Left ventricle myocardium superior (tissue), 1 donor: ENCODE data around the gene CMTM8. TPM values are rescaled to one million over a fixed set of nuclear protein-coding genes. Genes with fewer than 3 reads are reported as not detected.
A peak's percentile ranks its signal among the peaks of the same experiment; 100 is the strongest.
"Not testable (repeated sequence)": the region's sequence is repeated elsewhere in the genome, so short reads cannot be mapped to it uniquely, and the experiment has no call there.

Experiments
- ATAC-seq: fragments of 200-7000 bp; cut with Tn5 transposase; one replicate; pipeline ENCODE4 v1.9.1; 2020; ENCODE audit warnings: mild to moderate bottlenecking, moderate library complexity
- DNase-seq: peaks from one replicate; pipeline ENCODE4 v3.0.0-alpha.2; 2020
- intact Hi-C: fragments of 100-400 bp; cut with micrococcal nuclease; formaldehyde crosslinking; loops from one replicate; pipeline ENCODE4 v1.11.0; 2022
- total RNA-seq: library from RNA; stranded (reverse); fragmentation: NEBNext Ultra II Directional; extraction: Animal tissue kit (Norgen Biotek cat#: 25700); gene quantifications from one replicate; pipeline ENCODE4 v1.2.1, GENCODE V29; 2021
- donor health status: DM: no; HTN: yes; CAD: no; lungs with severe emphysema.

The CMTM8 gene
- total RNA-seq, 1 donor from 2014 or later = 3.8 TPM

GRCh38 chr3:32355751-32356291 lies 117.3 kb downstream of the CMTM8 start:
- DNase-seq (no peak), ATAC-seq (no peak)
- intact Hi-C loops = no loop called here

- DNase-seq (no peak), ATAC-seq (no peak)
- intact Hi-C loops = no loop called here
Observed at GRCh38 chr3:32359766-32360492, 121.4 kb downstream of the CMTM8 start.

GRCh38 chr3:32360493-32360827 lies 122.0 kb downstream of the CMTM8 start:
- DNase-seq (no peak), ATAC-seq (no peak)
- intact Hi-C loops = no loop called here

GRCh38 chr3:32366638-32367397 lies 128.3 kb downstream of the CMTM8 start:
- DNase-seq = no peak
- no peak for ATAC-seq
- intact Hi-C loops = no loop called here

- intact Hi-C loops = no loop called here
- no peak for ATAC-seq
- DNase-seq = no peak
Observed at GRCh38 chr3:32367442-32367841, 129.0 kb downstream of the CMTM8 start.

GRCh38 chr3:32371461-32372212 lies 133.2 kb downstream of the CMTM8 start:
- intact Hi-C loops = loop anchor here (10.0 kb wide), 1 partner anchor 93 kb away; no protein-coding TSS in a partner anchor
- DNase-seq (no peak), ATAC-seq (no peak)

- DNase-seq (no peak), ATAC-seq (no peak)
- intact Hi-C loops = loop anchor here (10.0 kb wide), 1 partner anchor 93 kb away; no protein-coding TSS in a partner anchor
Observed at GRCh38 chr3:32372213-32372490, 133.7 kb downstream of the CMTM8 start.

GRCh38 chr3:32373276-32373675 lies 134.8 kb downstream of the CMTM8 start:
- ATAC-seq = no peak
- intact Hi-C loops = loop anchor here (10.0 kb wide), 1 partner anchor 92 kb away; no protein-coding TSS in a partner anchor

GRCh38 chr3:32373844-32374243 lies 135.4 kb downstream of the CMTM8 start:
- ATAC-seq (no peak), DNase-seq (no peak)
- intact Hi-C loops = loop anchor here (10.0 kb wide), 1 partner anchor 91 kb away; no protein-coding TSS in a partner anchor

More at GRCh38 chr3:32373276-32373675, 134.8 kb downstream of the CMTM8 start:
- DNase-seq = no peak

- ATAC-seq (peak; percentile 65), DNase-seq (no peak)
- intact Hi-C loops = loop anchor here (10.0 kb wide), 1 partner anchor 90 kb away; no protein-coding TSS in a partner anchor
Observed at GRCh38 chr3:32374788-32375595, 136.5 kb downstream of the CMTM8 start.

- DNase-seq (no peak), ATAC-seq (no peak)
- intact Hi-C loops = loop anchor here (10.0 kb wide), 1 partner anchor 89 kb away; no protein-coding TSS in a partner anchor
Observed at GRCh38 chr3:32375596-32375930, 137.1 kb downstream of the CMTM8 start.

- intact Hi-C loops = loop anchor here (10.0 kb wide), 1 partner anchor 89 kb away; no protein-coding TSS in a partner anchor
- DNase-seq (no peak), ATAC-seq (no peak)
Observed at GRCh38 chr3:32376115-32376514, 137.6 kb downstream of the CMTM8 start.

- intact Hi-C loops = loop anchor here (10.0 kb wide), 1 partner anchor 85 kb away; no protein-coding TSS in a partner anchor
- DNase-seq (no peak), ATAC-seq (no peak)
Observed at GRCh38 chr3:32379831-32380500, 141.5 kb downstream of the CMTM8 start.

GRCh38 chr3:32381922-32382321 lies 143.4 kb downstream of the CMTM8 start:
- DNase-seq (no peak), ATAC-seq (no peak)
- intact Hi-C loops = no loop called here

GRCh38 chr3:32383136-32383711 lies 144.7 kb downstream of the CMTM8 start:
- no peak for DNase-seq
- intact Hi-C loops = no loop called here

GRCh38 chr3:32384938-32385337 lies 146.5 kb downstream of the CMTM8 start:
- no peak for DNase-seq
- intact Hi-C loops = no loop called here
- peak; percentile 84 for ATAC-seq

More at GRCh38 chr3:32383136-32383711, 144.7 kb downstream of the CMTM8 start:
- no peak for ATAC-seq

GRCh38 chr3:32387512-32387911 lies 149.0 kb downstream of the CMTM8 start:
- ATAC-seq (no peak), DNase-seq (no peak)
- intact Hi-C loops = no loop called here

GRCh38 chr3:32389577-32389976 lies 151.1 kb downstream of the CMTM8 start:
- DNase-seq, ATAC-seq, intact Hi-C loops: not testable (repeated sequence)
